Naive thymus-derived CD4-positive, alpha-beta T cell (primary cell): ENCODE results near the gene POLN. TPM values are rescaled to one million over a fixed set of nuclear protein-coding genes. Genes with fewer than 3 reads are reported as not detected.

Experiments
- ATAC-seq: fragments of 150-1000 bp; cut with Tn5 transposase; 2 replicates; pipeline ENCODE4 v1.10.0; 2021; ENCODE audit warnings: mild to moderate bottlenecking, moderate library complexity
- CTCF ChIA-PET: fragments of 350-600 bp; sonication (Branson Sonifier 250); formaldehyde crosslinking; loops from one replicate; lab custom pipeline; 2021; ENCODE audit warnings: antibody characterized with exemption; lab: Charles Lee
- POLR2A ChIA-PET: fragments of 350-600 bp; sonication (Branson Sonifier 250); formaldehyde crosslinking; loops from one replicate; lab custom pipeline; 2021; ENCODE audit warnings: antibody characterized with exemption, inconsistent platforms; lab: Charles Lee
- DNase-seq, 9 donors: peaks; one replicate each; pipeline versions ENCODE4 v3.0.0 to v3.0.0-alpha.2; 2020 to 2022; ENCODE audit warnings: mixed read lengths in 1 of 9
- H3K27ac ChIP-seq: one replicate; pipeline ENCODE4 v1.7.0; 2013; ENCODE audit warnings: mild to moderate bottlenecking, low read depth, low read length, moderate library complexity
- H3K27me3 ChIP-seq, 2 donors: one replicate each; pipeline ENCODE4 v1.7.0; 2013; ENCODE audit warnings: low read length in 2 of 2, mild to moderate bottlenecking in 2 of 2, moderate library complexity in 2 of 2; ENCODE audit not compliant: control insufficient read depth in 2 of 2, insufficient read depth in 2 of 2
- H3K36me3 ChIP-seq, 3 experiments: 1 replicate in 2 of 3; 2 replicates in 1 of 3; pipeline ENCODE4 v1.7.0; 2013; ENCODE audit warnings: low read length in 3 of 3, mild to moderate bottlenecking in 3 of 3, moderate library complexity in 1 of 3; ENCODE audit not compliant: insufficient read depth in 3 of 3, control insufficient read depth in 2 of 3
- H3K4me1 ChIP-seq, 2 donors: one replicate each; pipeline ENCODE4 v1.7.0; 2013; ENCODE audit warnings: low read length in 2 of 2, mild to moderate bottlenecking in 2 of 2, moderate library complexity in 1 of 2; ENCODE audit not compliant: control insufficient read depth in 2 of 2, insufficient read depth in 2 of 2
- H3K4me3 ChIP-seq: 2 replicates; pipeline ENCODE4 v1.7.0; 2013; ENCODE audit warnings: mild to moderate bottlenecking, low read length
- H3K9me3 ChIP-seq, 3 experiments: 1 replicate in 2 of 3; 2 replicates in 1 of 3; pipeline ENCODE4 v1.7.0; 2013; ENCODE audit warnings: low read length in 3 of 3; ENCODE audit not compliant: control insufficient read depth in 2 of 3
- H3K27ac Mint-ChIP-seq, 9 donors: one replicate each; pipeline ENCODE4 v1.8.0; 2020 to 2022; ENCODE audit warnings: mixed read lengths in 9 of 9, mild to moderate bottlenecking in 8 of 9, moderate library complexity in 5 of 9, inconsistent platforms in 2 of 9
- H3K27me3 Mint-ChIP-seq, 5 donors: one replicate each; pipeline ENCODE4 v1.8.0; 2021 to 2022; ENCODE audit warnings: mixed read lengths in 5 of 5, mild to moderate bottlenecking in 1 of 5
- H3K36me3 Mint-ChIP-seq, 5 donors: one replicate each; pipeline ENCODE4 v1.8.0; 2020 to 2022; ENCODE audit warnings: mixed read lengths in 5 of 5, mild to moderate bottlenecking in 3 of 5, inconsistent platforms in 1 of 5
- H3K4me1 Mint-ChIP-seq, 7 donors: one replicate each; pipeline ENCODE4 v1.8.0; 2020 to 2022; ENCODE audit warnings: mixed read lengths in 7 of 7, mild to moderate bottlenecking in 3 of 7, inconsistent platforms in 1 of 7
- H3K4me3 Mint-ChIP-seq, 10 donors: one replicate each; pipeline ENCODE4 v1.8.0; 2020 to 2022; ENCODE audit warnings: mild to moderate bottlenecking in 10 of 10, mixed read lengths in 10 of 10, moderate library complexity in 6 of 10, inconsistent platforms in 2 of 10
- H3K9me3 Mint-ChIP-seq, 11 donors: one replicate each; pipeline ENCODE4 v1.8.0; 2020 to 2022; ENCODE audit warnings: mixed read lengths in 11 of 11, mild to moderate bottlenecking in 4 of 11, inconsistent platforms in 1 of 11, moderate library complexity in 1 of 11
- intact Hi-C, 2 donors: fragments of 100-400 bp; cut with micrococcal nuclease; formaldehyde crosslinking; loops; one replicate each; pipeline ENCODE4 v1.15.1; 2023
- polyA plus RNA-seq, 2 donors: library from polyadenylated mRNA; unstranded; fragments of 300-500 nt; fragmentation: Illumina TruSeq; gene quantifications; one replicate each; pipeline ENCODE4 v1.2.3, GENCODE V29; 2021
- total RNA-seq, 6 experiments: library from RNA in 5 of 6; stranded (reverse) in 5 of 6; gene quantifications; 1 replicate in 5 of 6; 2 replicates in 1 of 6; pipeline ENCODE4 v1.2.3 and lab custom pipeline; 2021 to 2026

The POLN gene
- total and polyA plus RNA-seq, 7 experiments from 2014 or later: 0.17 to 5.4 (median 2.9) TPM

GRCh38 chr4:2288051-2288541, 46.2 kb upstream of the POLN start:
- Histone ChIP-seq H3K36me3 (no peaks in the 10 kb centered on the region), H3K27me3 (no peaks in the 10 kb centered on the region), H3K4me3 (no peak overlapping the region), H3K4me1 (peaks cover 32 to 41% of the 10 kb centered on the region in 2 donors), H3K27ac (no peak overlapping the region), H3K9me3 (no peaks in the 10 kb centered on the region)
- ChIA-PET POLR2A (interaction anchor here (0.6 to 1.2 kb wide), 3 partner anchors 21 to 182 kb away, joined by 3 to 5 read pairs (median 4); partner anchors contain the start of gene MXD4), CTCF (no interaction called here)
- Mint-ChIP-seq H3K27me3 (peaks cover 0 to 5% (median 0%) of the 10 kb centered on the region in 5 donors), H3K4me3 (peak overlapping the region in 2 of 10 donors; percentile 50 to 53), H3K36me3 (peaks cover 0 to 3% (median 0%) of the 10 kb centered on the region in 5 donors), H3K4me1 (peaks cover 7 to 76% (median 39%) of the 10 kb centered on the region in 7 donors), H3K27ac (peak overlapping the region in 4 of 9 donors; percentile 72 to 85 (median 78)), H3K9me3 (peaks cover 0 to 8% (median 0%) of the 10 kb centered on the region in 11 donors)
- DNase-seq (peak in 1 of 9 donors; percentile 7), ATAC-seq (no peak)
- intact Hi-C loops: loop anchor here in 1 of 2 donors (10.0 kb wide), 1 partner anchor 67 kb away; no protein-coding TSS in a partner anchor

DNA sequence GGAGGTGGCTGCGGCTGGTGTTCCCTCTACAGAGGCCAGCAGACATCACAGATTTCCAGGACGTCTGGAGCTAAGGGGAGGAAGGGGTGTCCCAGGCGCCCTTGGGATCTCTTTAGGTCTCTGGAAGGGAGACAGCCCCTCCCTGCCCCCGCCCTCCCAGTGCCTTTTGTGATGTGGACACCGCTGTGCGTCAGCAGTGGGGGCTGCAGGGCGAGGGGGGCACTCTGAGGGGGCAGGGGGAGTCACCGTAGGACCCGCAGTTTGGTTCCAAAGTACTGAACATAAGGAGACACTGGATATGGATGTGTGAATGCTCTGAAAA, 45.6 kb upstream of the POLN start:
- ATAC-seq: no peak
- Histone ChIP-seq H3K27ac (no peak overlapping the region), H3K9me3 (no peaks in the 10 kb centered on the region), H3K4me3 (no peak overlapping the region), H3K36me3 (no peaks in the 10 kb centered on the region), H3K4me1 (peaks cover 38 to 47% of the 10 kb centered on the region in 2 donors), H3K27me3 (no peaks in the 10 kb centered on the region)
- peak overlapping the region in 1 of 10 donors; percentile 35 for H3K4me3 Mint-ChIP-seq
- POLR2A ChIA-PET: interaction anchor here (0.6 to 1.0 kb wide), 3 partner anchors 20 to 183 kb away, joined by 3 to 4 read pairs (median 4); no protein-coding TSS in a partner anchor
- H3K27ac Mint-ChIP-seq: peak overlapping the region in 5 of 9 donors; percentile 24 to 85 (median 72)
- H3K9me3 Mint-ChIP-seq: peaks cover 0 to 5% (median 0%) of the 10 kb centered on the region in 11 donors
- H3K27me3 Mint-ChIP-seq: peaks cover 0 to 3% (median 0%) of the 10 kb centered on the region in 5 donors
- DNase-seq: peak in 2 of 9 donors; percentile 3 to 7
- CTCF ChIA-PET: no interaction called here
- H3K36me3 Mint-ChIP-seq: peaks cover 0 to 3% (median 0%) of the 10 kb centered on the region in 5 donors
- H3K4me1 Mint-ChIP-seq: peaks cover 13 to 76% (median 41%) of the 10 kb centered on the region in 7 donors
- intact Hi-C loops: loop anchor here in 1 of 2 donors (10.0 kb wide), 1 partner anchor 67 kb away; no protein-coding TSS in a partner anchor

GRCh38 chr4:2286904-2287593, 45.1 kb upstream of the POLN start:
- H3K27ac ChIP-seq: no peak overlapping the region
- peak overlapping the region in 5 of 9 donors; percentile 19 to 72 (median 65) for H3K27ac Mint-ChIP-seq
- no peaks in the 10 kb centered on the region for H3K9me3 ChIP-seq
- intact Hi-C loops: loop anchor here in 1 of 2 donors (10.0 kb wide), 1 partner anchor 68 kb away; no protein-coding TSS in a partner anchor
- no peak for ATAC-seq
- peaks cover 0 to 5% (median 0%) of the 10 kb centered on the region in 11 donors for H3K9me3 Mint-ChIP-seq
- H3K4me1 Mint-ChIP-seq: peaks cover 18 to 76% (median 42%) of the 10 kb centered on the region in 7 donors
- H3K36me3 Mint-ChIP-seq: peaks cover 0 to 5% (median 0%) of the 10 kb centered on the region in 5 donors
- DNase-seq: peak in 2 of 9 donors; percentile 1 to 2
- peak overlapping the region in 1 of 10 donors; percentile 35 for H3K4me3 Mint-ChIP-seq
- ChIA-PET POLR2A (interaction anchor here (0.7 to 1.0 kb wide), 3 partner anchors 20 to 46 kb away, joined by 3 to 4 read pairs (median 4); partner anchors contain the start of gene MXD4), CTCF (no interaction called here)
- H3K27me3 Mint-ChIP-seq: peaks cover 0 to 2% (median 0%) of the 10 kb centered on the region in 5 donors
- H3K4me3 ChIP-seq: no peak overlapping the region
- H3K4me1 ChIP-seq: peaks cover 42 to 49% of the 10 kb centered on the region in 2 donors
- no peaks in the 10 kb centered on the region for H3K36me3 ChIP-seq
- H3K27me3 ChIP-seq: no peaks in the 10 kb centered on the region

DNA sequence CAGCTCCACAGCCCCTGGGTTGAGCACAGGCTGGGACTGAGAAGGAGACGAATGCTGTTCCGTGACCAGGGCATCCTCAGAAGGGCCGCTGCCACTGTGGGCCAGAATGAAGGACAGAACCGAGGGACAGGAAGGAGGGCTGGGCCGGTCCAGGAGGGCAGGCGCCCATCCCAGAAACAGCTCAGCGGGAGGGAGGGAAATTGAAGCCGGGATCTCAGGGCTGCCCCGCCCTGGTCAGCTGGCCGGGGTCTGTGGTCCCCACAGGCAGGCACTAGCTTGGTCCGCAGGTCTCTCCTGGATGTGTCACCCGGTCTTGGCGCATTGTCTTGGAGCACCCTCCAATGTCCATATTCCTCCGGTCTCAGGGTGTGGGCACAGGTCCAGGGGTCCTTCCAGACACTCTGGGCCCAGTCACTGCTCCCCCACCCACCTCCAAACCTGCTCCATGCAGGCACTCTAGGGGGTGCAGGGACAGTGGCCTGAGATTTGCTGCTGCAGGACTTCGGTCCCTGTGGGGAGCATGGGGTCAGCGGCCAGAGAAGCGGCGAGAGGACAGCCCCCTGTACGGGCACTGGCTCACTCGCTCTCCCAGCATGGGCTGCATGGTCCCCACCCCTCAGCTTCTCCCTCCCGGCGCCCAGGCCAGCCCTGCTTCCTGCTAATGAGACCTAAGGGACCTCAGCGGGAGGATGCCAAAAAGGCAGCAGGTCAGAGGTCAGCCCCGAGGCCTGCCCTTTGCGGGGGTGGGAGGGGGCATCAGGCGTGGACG, 43.9 kb upstream of the POLN start:
- H3K9me3 Mint-ChIP-seq: peaks cover 0 to 5% (median 0%) of the 10 kb centered on the region in 11 donors
- peaks cover 27 to 80% (median 48%) of the 10 kb centered on the region in 7 donors for H3K4me1 Mint-ChIP-seq
- Histone ChIP-seq H3K27ac (no peak overlapping the region), H3K4me1 (peaks cover 42 to 51% of the 10 kb centered on the region in 2 donors), H3K9me3 (no peaks in the 10 kb centered on the region), H3K36me3 (no peaks in the 10 kb centered on the region), H3K27me3 (no peaks in the 10 kb centered on the region), H3K4me3 (no peak overlapping the region)
- ATAC-seq (no peak), DNase-seq (peak in 1 of 9 donors; percentile 7)
- intact Hi-C loops: loop anchor here in 1 of 2 donors (10.0 kb wide), 1 partner anchor 69 kb away; no protein-coding TSS in a partner anchor
- CTCF ChIA-PET: interaction anchor here (1.1 kb wide), 1 partner anchor 44 kb away, joined by 3 read pairs; the partner anchor contains the start of genes HAUS3 and POLN
- peak overlapping the region in 1 of 10 donors; percentile 23 for H3K4me3 Mint-ChIP-seq
- POLR2A ChIA-PET: no interaction called here
- H3K36me3 Mint-ChIP-seq: peaks cover 0 to 5% (median 0%) of the 10 kb centered on the region in 5 donors
- H3K27me3 Mint-ChIP-seq: peaks cover 0 to under 1% (median 0%) of the 10 kb centered on the region in 5 donors
- peak overlapping the region; percentile 11 to 79 (median 45) for H3K27ac Mint-ChIP-seq

DNA sequence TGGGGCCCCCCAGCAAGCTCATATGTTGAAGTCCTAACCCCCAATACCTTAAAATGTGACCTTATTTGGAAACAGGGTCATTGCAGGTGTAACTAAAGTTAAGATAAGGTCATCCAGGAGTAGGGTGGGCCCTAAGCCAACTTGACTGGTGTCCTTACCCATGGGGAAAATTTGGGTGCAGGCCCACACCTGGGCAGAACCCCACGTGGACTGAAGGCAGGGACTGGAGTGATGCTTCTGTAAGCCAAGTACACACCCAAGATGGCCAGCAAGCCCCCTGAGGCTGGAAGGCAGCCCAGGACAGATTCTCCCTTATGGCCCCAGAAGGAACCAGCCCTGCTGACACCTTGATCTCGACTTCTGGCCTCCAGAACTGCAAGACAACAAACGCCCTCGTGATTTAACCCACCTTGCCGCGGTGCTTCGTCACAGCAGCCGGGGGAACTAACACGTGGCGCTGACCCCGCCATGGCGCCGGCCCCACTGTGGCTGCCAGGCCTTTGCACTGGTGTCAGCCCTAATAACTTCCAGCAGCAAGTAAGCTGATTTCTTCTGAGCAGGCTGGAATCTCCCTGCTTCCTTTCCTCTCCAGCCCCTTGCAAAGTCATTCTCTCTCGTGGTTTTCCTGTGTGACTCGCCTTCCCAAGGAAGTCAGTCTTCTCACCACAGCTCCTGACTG, 43.2 kb upstream of the POLN start:
- Mint-ChIP-seq H3K9me3 (peaks cover 0 to 5% (median 0%) of the 10 kb centered on the region in 11 donors), H3K27ac (peak overlapping the region; percentile 11 to 79 (median 53)), H3K36me3 (peaks cover 0 to 5% (median 0%) of the 10 kb centered on the region in 5 donors), H3K4me3 (peak overlapping the region in 1 of 10 donors; percentile 42), H3K4me1 (peaks cover 27 to 80% (median 51%) of the 10 kb centered on the region in 7 donors), H3K27me3 (no peaks in the 10 kb centered on the region)
- intact Hi-C loops: loop anchor here (5.0 to 10.0 kb wide), 2 partner anchors 70 to 252 kb away; partner anchors contain the start of gene FAM193A (in 1 of the 2)
- ChIA-PET POLR2A (no interaction called here), CTCF (interaction anchor here (1.1 kb wide), 1 partner anchor 43 kb away, joined by 3 read pairs; the partner anchor contains the start of genes HAUS3 and POLN)
- H3K9me3 ChIP-seq: no peaks in the 10 kb centered on the region
- H3K27ac ChIP-seq: no peak overlapping the region
- no peak overlapping the region for H3K4me3 ChIP-seq
- H3K4me1 ChIP-seq: peaks cover 38 to 47% of the 10 kb centered on the region in 2 donors
- no peak for ATAC-seq
- H3K36me3 ChIP-seq: no peaks in the 10 kb centered on the region
- H3K27me3 ChIP-seq: no peaks in the 10 kb centered on the region
- DNase-seq: peak in 1 of 9 donors; percentile 5
